ENCODE measurements around the gene ARHGAP6. TPM values are rescaled to one million over a fixed set of nuclear protein-coding genes. Genes with fewer than 3 reads are reported as not detected.

Gene ARHGAP6
- total and polyA plus RNA-seq, 3 donors from 2014 or later = 4.8 to 11.8 (median 5.7) TPM

GRCh38 chrX:11664211-11665167 is 1.2 kb downstream of the ARHGAP6 start:
- no peak for TF ChIP-seq POLR2A (IDR thresholded peaks at IDR 0.05)
- no peak for TF ChIP-seq CTCF (IDR thresholded peaks at IDR 0.05)
- DNase-seq = no peak
- WGBS, 2 donors = 15 to 34% methylated on average over 17 to 30 of the region's 73 CpGs
- Histone ChIP-seq H3K4me1 (no peaks in the 10 kb centered on the region), H3K36me3 (ENCODE audit: low read depth, missing control alignments) (no peaks in the 10 kb centered on the region), H3K27me3 (no peaks in the 10 kb centered on the region), H3K9me3 (no peaks in the 10 kb centered on the region), H3K4me3 (peak overlapping the region; percentile 21 to 38), H3K27ac (no peak overlapping the region)
- intact Hi-C loops (cut with DNase I; ENCODE audit: low total_unique reads) = no loop called here

DNA sequence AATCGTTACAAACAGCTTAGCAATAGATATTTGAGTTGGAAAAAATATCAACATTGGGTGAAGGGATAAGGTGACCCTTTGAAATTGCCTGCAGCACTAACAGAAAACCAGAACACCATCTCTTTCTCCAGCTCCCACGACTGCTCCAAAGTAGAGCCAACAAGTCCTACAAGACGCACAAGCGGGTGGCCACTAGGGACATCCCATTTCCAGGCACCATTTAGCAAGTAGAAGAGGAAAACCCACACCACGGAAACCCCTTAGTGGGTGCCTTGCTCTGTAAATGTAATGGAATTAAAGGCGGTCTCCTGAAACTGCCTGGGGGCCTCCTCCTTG is 1.9 kb downstream of the ARHGAP6 start:
- no peaks in the 10 kb centered on the region for H3K36me3 ChIP-seq (ENCODE audit: low read depth, missing control alignments)
- H3K9me3 ChIP-seq = no peaks in the 10 kb centered on the region
- H3K27me3 ChIP-seq = no peaks in the 10 kb centered on the region
- intact Hi-C loops (cut with DNase I; ENCODE audit: low total_unique reads) = no loop called here
- H3K27ac ChIP-seq = no peak overlapping the region
- 26 to 54% methylated on average over 5 to 6 of the region's 6 CpGs for WGBS, 2 donors
- no peak for TF ChIP-seq CTCF (IDR thresholded peaks at IDR 0.05)
- no peak for TF ChIP-seq POLR2A (IDR thresholded peaks at IDR 0.05)
- H3K4me1 ChIP-seq = no peaks in the 10 kb centered on the region
- H3K4me3 ChIP-seq = no peak overlapping the region
- DNase-seq = no peak

DNA sequence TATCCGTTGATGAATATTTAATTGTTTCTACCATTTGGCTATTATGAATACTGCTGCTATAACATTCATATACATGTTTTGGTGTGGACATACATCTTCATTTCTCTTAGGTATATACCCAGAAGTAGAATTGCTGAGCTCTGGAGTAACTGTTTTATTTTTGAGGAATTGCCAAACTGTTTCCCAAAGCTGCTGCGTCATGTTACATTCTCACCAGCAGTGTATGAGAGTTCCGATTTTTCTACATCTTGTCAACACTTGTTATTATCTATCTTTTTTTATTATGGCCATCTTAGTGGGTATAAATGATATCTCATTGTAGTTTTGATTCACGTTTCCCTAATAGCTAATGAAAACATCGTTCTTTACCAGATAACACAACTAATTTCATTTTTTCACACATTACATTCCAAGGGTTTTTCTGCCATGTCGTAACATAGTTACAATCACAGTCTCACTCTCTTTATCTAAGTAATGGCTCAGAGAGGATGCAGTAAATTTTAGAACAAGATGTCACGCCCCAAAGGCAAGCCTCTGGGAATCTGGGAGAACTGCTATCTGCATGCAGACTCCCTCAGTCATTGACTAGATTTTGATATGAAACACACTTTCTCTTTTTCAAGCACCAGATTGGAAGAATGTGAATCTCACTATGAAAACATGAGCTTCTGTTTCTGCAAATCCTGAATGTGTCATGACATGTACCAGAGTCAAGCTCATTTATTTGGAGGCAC is 10.3 kb downstream of the ARHGAP6 start:
- WGBS, 2 donors = 72 to 81% methylated on average over 7 of the region's 7 CpGs
- H3K27me3 ChIP-seq = no peaks in the 10 kb centered on the region
- TF ChIP-seq CTCF (IDR thresholded peaks at IDR 0.05) = no peak
- no peak for TF ChIP-seq POLR2A (IDR thresholded peaks at IDR 0.05)
- no peak overlapping the region for H3K4me3 ChIP-seq
- no peaks in the 10 kb centered on the region for H3K4me1 ChIP-seq
- no peak overlapping the region for H3K27ac ChIP-seq
- DNase-seq = no peak
- intact Hi-C loops (cut with DNase I; ENCODE audit: low total_unique reads) = no loop called here
- H3K9me3 ChIP-seq = no peaks in the 10 kb centered on the region
- H3K36me3 ChIP-seq (ENCODE audit: low read depth, missing control alignments) = no peaks in the 10 kb centered on the region

DNA sequence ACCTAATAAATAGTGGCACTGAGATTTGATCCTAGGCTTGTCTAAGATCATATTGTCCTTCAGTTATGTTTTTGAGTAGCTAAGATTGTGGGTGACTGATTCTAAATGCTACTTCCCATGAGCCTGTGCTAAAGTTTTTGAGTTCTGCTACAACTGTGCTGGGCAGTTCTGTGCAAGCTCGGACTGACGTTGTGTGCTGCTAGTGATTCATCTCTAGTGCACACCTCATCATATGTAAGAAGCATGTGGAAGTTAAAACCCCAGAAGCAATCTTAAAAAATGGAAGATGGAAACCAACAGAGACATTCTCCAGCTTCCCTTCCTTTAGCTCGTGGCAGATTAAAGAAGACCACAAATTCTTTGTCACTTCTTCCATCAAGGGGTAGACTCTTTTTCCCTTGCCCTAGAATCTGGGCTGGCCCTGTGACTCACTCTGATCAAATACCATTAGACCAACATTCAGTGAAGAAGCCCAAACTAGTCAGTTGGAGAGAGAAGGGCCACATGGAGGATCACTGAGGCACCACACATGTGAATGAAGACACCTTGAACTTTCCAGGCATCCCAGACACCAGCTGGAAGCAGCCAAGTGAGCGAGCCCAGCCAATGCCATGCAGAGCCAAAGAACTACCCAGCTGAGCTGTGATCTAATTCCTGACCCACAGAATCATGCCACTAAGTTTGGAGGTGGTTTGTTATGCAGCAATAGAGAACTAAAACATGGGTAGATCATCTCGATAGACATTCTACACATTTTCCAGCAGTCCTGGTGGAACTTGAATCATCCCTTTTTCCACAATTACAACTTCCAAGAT is 16.8 kb downstream of the ARHGAP6 start:
- Histone ChIP-seq H3K4me3 (no peak overlapping the region), H3K36me3 (ENCODE audit: low read depth, missing control alignments) (no peaks in the 10 kb centered on the region), H3K27ac (no peak overlapping the region), H3K4me1 (no peaks in the 10 kb centered on the region), H3K9me3 (no peaks in the 10 kb centered on the region), H3K27me3 (no peaks in the 10 kb centered on the region)
- TF ChIP-seq CTCF (IDR thresholded peaks at IDR 0.05) (no peak), POLR2A (IDR thresholded peaks at IDR 0.05) (no peak)
- DNase-seq = no peak
- intact Hi-C loops (cut with DNase I; ENCODE audit: low total_unique reads) = no loop called here
- WGBS, 2 donors = 73 to 96% methylated on average over 3 to 5 of the region's 5 CpGs
